NCI-H526 treated with DMSO at 0.1 percent for 48 hours (cell line): Measurements from ENCODE around the gene FRMD1.

Experiments
- DNase-seq: peaks from one replicate; lab custom pipeline; 2025; lab: John Stamatoyannopoulos, UW

FRMD1 gene

DNA sequence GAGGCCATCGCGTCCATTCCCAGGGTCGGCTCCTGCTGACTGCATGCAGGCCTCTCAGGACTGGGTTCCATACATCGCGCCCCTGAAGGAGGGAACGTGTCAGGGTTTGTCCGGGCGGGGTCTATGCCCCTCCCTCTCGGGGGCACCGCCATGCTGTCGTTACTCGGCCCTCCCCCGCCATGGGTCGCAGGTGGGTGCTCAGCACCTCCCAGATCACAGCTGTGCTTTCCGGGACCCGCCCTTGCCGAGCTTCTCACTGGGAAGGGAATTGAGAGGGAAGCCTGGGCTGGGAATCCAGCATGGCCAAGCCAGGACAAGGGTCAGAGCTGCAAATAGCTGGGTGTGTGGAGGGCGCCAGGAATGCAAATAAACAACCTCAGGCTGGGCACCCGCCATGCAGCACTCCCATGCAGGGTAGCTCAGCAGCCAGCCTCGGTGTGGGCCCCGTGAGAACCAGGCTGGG lies at the start of gene FRMD1:
Gene FRMD1 (minus strand): TSS at position 270 of the 463 bp plus-strand sequence. CDS start 118 bp downstream, at position 152.
- no peak for DNase-seq

DNA sequence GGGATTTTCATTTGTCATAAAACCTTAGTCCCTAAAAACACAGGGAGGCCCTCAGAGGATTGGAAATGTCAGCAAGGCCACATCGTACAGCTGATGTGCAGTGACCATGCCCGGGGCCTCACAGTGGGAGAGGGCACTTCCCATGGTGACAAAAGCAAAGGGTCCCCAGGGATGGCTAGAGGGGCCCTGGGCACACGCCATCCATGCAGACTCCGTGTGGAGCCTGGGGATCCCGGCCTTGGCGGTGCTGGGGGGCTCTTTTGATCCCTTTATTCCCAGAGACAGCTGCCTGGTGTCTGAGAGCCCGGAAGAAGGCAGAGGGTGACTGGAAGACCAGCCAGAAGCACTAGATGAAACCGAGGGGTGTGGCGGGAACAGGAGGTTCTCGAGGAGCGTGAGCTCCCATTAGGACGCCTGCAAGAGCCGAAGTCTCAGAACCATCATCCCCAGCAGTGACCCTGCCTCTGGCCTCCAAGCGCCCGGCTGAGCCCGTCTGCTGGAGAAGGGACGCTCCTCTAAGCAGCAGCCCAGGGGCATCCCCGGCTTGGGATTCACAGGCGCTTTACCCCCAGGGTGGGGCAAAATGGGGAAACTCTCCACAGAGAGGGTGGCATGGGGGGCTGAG lies 49.1 kb upstream of the FRMD1 start:
- no peak for DNase-seq

DNA sequence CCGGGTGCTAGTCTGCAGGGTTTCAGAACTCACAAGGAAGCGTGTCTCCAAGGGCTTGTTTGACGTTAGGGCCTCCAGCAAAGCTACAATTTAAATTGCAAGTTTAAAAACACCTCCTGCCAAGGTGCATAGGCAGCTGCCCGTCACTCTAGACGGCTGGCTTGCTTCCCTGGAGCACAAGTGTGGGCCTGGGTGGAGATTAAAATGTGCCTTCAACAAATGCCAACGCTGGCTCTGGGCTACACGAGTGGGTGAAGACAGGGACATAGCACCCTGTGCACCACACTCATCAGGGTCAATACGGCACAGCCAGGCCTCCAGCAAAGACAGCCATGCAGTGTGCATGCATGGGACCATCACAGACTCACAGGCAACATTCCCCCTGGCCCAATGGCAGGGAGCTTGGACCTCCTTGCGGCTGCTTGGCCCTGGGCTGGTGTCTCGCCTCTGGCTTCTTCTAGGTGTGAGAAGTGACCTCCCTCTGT lies 48.4 kb upstream of the FRMD1 start:
- no peak for DNase-seq

DNA sequence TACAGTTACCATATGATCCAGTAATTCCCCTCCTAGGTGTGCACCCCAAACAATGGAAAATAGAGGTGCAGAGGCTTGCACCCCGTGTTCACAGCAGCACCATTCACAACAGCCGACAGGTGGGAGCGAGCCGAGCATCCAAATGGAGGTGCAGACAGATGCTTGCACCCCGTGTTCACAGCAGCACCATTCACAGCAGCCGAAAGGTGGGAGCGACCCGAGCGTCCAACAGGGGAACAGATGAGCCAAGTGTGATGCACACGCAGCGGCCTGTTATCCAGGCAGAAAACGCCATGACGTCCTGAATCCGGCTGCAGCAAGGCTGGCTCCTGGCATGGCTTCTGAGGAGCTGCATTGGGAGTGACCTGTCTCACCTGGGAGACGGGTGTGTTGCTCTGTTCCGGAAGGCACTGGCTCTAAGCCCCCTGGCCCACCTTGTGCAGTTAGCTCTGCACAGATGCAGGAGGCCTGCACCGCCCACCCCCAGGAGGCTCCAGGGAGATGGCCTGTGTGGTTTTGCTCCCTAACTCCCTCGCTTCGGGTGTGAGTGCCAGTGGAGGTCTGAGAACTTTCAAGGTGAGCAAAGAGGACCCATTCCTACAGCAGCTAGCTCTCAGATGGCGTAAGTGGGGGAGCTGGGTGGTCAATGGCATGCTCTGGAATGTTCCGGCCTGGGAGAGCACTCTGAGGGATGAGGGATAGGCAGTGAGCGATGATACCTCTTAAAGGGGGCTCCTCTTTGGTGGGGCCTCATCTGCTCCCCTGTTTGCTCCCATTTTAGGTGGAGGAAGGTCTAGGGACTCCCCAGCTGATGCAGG lies 47.8 kb upstream of the FRMD1 start:
- no peak for DNase-seq

DNA sequence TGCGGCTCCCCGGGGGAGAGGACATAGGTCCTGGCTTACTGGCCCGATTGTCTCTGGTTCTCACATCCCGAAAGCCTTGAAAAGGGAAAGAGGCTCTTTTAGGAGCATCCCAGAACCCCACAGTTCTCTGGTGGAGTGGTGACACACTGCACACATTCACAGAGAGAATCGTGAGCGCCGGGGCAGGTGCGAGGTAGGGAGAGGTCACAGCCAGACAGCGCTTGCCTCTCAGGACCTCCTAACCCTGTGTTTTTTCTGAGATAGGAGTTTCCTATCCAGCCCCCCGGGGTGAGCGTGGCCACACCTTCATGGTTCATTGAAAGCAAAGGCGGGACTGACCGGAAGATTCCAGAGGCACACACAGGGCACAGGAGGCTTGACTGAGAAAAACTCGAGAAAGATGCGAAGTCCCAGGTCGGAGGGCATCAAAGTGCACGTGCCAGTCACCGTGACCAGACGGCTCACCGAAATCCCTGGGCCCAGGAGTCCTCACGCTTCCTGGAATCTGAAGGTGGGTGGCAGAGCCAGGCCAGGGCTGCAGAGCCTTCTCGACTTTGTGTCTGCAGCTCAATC lies 46.5 kb upstream of the FRMD1 start:
- DNase-seq: no peak

DNA sequence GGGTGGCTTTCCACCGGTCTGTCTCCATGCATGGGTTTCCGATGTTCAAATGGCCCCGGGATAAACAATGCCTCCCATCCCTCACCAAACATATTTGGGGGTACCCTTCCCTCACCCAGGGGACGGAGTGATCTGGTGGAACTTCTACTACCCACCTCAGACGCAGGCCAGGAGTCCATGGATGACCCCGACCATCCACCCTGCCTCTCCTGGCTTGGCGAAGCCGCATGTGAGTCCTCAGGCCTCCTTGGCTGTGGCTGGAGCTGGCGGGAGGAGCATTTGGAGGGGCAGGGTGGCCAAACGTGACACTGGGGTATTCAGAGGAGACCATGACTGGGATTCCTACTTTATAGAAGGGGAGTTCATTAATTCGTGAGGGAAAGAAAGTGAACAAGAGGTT lies 45.9 kb upstream of the FRMD1 start:
- no peak for DNase-seq

DNA sequence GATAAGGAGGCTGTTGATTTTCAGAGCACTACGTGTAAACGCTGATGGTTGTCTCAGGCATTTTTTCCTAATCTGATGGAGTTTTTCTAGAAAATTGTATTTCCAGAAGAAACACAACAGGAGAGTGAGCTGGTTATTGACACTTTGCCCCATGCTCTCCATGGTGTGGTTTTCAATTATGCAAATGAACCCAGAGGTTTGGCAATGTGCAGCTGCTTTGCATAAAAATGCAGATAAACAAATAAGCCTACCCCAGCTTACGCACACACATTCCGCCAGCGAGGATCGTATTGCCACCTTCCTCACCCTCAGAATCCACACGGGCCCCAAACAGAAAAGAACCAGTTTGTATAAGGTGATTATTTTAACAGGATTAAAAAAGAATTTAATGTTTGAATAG lies 45.1 kb upstream of the FRMD1 start:
- peak; percentile 97 for DNase-seq

DNA sequence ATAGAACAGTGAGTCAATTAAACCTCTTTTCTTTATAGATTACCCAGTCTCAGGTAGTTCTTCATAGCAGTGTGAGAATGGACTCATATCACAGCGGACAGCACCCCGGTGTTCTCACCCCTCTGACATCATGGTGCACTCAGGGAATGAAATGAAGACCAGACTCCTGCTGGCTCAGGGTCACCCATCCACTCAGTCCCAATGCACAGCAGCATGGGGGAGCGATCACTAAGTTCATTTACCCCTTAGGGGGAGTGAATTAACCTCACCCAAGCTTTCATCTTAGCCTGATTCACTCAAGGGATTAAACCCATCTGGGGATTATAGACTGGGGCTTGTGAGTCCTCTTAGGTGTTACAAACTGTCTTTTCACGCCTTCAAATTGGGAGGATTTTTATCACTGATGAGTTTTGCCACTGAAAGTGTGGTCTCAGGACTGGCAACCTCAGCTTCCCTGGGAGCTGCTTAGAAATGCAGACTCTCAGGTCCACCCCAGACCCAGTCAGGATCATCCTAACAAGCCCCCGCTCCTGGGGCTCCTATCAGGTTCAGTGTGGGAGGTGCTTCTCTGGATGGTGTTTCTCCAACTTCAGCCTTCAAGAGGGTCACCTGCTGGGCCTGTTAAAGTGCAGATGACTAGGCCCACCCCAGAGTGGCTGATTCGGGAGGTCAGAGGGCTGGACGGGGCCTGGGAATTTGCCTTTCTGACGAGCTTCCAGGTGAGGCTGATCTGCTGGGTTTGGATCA lies 44.3 kb upstream of the FRMD1 start:
- no peak for DNase-seq

DNA sequence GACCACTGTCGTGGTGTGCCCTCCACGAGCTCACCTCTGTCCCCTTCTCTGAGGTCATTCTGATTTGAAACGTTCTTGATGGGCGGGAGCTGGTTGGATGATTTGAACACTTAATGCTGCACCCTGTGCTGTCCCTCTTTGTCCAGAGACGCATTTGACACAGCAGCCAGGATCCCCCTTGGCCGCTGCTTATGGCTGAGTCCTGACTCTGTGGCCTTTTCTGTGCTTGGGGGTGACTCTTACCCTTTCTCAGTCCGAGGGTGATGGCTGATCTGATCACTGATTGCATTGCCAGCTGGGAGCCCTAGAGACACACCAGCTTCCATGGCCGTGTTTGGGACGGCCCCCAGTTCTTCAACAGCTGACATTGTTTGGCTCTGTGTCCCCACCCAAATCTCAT lies 43.5 kb upstream of the FRMD1 start:
- no peak for DNase-seq

DNA sequence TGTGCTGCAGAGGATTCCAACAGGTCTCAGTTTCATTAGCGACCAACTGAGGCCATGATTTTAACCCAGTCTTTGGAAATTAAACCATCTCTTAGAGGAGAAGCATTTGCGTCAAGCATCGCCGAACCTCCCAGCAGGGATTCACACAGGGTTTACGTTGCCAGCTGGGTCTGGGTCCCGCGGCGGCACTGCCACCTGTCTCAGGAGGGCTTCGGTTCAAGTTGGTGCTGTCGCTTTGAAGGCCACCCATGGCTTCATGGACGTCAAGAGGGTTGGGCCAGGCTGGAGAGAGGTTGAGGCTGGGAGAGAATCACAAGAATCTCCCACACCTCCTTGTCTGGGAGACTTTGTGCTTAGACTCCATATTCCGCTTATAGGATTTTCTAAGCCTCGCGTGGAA lies 43.0 kb upstream of the FRMD1 start:
- no peak for DNase-seq

DNA sequence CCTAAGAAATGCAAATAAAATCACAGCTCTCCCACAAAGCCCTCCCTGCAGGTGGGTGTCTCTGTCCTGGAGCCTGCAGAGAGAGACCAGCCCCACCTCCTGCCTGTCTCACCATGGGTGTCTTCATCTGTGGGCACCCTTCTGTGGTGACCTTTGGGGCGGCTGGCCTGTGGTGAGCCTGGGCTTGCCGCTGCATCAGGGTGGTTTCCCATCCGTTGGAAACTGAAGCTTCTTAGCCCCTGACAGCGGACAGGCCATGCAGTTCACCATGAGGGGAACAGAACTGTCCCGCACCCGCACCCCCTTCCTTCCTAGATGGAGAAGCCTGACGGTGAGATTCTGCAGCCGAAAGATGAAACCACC lies 42.3 kb upstream of the FRMD1 start:
- no peak for DNase-seq

DNA sequence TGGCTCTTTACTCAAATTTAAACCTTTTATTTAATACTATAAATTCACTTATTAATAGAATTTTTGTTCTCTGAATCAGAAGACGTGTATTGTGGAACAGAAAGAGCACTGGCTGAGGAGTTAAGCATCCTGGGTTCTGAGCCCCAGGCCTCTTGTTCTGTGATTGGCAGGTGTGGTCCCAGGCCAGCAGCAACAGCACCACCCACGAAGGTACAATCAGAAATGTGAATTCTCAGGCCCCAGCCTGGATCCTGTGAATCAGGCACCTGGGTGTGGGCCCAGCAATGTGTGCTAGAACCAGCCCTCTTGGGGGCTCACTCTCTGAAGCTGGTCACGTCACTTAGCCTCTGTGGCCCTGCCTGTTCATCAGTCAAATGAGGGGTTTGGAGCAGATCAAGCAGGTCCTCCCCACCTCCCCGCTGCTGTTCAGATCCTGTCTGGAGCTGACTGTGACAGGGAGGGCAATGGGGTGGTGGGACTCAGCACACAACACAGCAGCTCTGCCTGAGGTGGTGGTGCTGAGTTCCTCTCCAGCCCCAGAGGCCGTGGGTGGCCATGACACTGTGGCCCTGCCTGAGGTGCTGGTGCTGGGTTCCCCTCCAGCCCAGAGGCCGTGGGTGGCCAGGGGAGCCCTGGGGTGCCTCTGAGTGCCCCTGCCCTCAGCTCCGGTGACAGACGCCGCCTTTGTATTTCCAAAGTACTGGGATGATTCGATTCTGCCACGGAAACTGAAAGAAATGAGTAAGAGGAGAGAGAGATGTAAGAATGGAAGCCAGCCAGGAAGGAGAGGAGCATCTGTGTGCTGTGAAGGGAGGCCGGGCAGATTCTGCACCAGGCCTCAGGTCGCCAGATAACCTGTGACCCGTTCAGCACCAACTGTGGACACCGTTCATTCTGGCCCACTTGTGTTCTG lies 41.6 kb upstream of the FRMD1 start:
- DNase-seq: no peak

DNA sequence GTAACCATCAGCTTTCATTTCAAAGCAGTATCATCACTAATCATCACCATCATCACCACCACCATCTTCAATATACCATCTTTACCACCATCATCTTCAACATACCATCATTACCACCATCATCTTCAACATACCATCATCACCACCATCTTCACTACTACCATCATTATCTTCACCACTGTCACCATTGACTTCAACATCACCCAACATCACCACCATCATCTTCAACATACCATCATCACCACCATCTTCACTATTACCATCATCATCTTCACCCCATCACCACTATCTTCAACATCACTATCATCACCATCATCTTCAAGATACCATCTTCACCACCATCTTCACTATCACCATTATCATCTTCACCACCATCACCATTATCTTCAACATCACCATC lies 40.5 kb upstream of the FRMD1 start:
- no peak for DNase-seq

DNA sequence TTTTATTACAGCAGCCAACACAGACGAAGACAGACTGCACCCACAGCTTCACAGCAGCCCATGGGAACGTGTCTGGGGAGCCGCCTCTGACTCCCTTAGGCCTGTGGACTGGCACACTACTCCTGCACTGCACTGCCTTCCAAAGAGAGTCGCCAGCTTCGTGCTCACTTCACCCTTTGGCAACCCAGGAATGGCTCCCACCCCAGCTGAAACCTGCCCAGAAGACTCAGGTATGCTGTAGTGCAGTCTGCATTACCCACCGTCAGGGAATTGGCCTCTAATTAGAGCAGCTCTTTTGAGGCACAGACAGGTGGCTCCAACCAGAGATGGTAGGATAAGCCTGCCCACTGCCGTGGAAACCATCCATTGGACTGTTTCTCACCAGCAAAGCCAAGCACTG lies 39.9 kb upstream of the FRMD1 start:
- no peak for DNase-seq

DNA sequence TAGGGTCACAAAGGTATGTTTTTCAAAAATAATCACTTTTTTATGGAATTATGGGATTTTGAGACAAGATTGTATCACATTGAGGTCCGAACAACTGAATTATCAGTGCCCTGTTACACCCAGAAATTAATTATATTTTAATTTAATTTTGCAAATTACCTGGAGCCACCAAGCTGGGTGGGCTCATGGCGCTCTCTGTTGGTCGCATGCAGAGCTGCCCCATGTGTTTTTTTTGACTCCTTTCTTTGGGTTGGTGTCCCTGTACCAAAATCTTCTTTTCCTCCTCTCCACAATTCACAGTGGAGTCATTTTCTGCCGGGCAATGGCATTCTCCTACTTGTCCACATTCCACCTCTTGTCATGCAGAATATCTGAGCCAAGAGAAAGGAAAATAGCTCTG lies 38.9 kb upstream of the FRMD1 start:
- no peak for DNase-seq

DNA sequence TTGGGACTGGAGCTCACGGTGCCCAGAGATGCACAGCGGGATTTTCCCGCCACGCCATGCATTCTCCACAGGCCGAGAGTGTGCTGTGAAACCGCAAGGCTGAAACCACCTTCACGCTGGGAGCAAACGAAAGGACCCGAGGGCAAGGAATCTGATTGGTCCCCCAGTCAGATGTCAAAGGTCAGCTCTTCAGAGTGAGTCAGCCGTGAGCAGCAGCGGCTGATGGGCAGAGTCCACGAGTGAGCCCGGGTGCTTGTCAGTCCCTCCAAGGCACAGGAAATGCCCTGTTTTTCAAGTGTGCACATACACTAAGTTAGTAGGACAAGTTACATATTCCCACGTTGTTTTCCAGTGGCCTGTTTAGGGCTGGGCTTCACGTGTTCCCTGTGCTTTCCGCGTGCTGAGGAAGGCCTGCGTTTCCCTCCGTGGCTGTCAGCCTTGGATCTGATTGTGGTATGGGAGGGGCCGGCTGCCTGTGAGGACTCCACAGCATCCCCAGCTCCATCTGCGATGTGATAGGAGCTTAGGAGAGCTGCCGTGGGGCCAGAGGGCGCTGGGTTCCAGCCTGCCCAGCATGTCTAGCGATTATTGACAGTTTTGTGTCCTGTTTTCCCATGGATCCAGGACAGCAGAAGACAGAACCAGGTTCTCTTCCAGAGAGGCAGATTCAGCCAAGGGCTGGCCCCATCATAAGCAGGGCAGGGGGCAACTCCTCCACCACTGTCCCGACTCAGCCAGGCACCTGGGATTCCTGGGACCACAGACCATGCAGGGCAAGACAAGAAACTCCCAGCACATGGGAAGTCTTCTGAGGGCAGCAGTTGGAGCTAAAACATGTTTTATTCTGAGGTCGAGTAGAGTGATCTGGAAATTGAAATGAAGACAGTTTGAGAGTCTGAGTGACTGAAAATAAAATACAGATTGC lies 38.2 kb upstream of the FRMD1 start:
- DNase-seq: no peak

DNA sequence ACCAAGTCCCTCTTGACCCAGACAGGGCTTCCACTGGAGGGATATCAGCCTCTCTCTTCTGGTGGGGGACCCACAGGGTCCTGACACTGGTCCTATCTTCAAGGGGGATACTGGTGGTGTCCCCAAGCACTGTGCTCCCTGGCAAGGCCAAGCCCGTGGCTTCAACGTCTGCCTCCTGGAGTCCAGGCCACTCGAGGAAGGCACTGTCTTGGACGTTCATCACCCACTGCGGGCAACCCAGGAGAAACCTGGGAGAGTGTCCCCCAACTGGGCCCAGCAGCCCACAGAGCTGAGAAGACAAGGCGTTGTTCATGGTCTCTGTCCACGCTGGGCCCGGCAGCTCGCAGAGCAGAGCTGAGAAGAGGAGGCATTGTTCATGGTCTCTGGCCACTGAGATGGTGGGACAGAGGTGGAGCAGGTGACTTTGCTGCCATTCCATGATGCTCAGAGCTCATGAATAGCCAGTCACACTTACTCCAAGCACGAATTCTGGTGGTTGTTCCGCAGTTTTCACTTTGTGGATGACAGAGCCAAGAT lies 37.5 kb upstream of the FRMD1 start:
- DNase-seq: no peak

DNA sequence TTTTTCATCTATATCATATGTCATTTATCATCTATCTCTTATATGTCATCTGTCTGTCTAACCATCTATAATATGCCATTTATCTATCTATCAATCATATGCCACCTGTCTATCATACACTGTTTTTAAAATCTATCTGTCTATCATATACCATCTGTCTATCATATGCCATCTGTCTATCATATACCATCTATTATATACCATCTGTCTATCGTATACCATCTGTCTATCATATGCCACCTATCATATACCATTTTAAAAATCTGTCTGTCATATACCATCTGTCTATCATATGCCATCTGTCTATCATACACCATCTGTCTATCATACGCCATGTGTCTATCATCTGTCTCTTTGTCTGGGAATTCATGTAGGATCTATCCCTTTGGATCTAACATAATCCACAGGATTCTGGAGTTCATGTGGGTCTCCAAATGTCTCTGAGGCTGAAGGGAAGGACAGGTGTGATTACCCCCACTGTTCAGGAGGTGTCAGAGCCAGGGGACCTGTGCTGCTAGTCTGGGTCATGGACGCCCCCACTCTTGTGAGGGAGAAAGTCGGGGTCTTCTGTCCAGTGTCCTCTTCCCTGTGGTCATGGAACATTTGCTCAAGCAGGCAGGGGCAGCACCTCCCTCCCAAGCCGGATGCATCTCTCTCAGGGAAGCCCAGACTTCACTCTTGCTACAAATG lies 36.9 kb upstream of the FRMD1 start:
- DNase-seq: no peak

DNA sequence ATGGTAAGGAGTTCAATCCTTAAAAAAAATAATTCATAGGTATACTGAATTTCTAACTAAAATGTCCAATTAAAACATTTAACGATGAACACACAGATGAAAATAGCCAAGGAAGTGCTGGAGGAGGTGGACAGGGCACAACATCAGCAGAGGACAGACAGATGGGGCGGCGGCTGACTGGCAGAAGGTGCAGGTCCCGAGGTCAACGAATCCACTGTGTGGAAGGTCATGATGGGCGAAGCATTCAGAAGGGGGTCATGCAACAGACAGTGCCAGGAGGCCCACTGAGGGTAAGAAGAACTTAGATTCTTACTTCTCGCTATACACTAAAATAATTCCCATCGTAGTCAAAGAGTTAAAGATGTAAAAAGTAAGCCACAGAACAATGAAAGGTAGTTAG lies 34.2 kb upstream of the FRMD1 start:
- no peak for DNase-seq
